CD4-positive, alpha-beta T cell treated with Interleukin-15 for 4 hours (primary cell): Measurements from ENCODE around the gene NR3C1.
A peak's percentile ranks its signal among the peaks of the same experiment; 100 is the strongest.

Experiments used
- DNase-seq: peaks from one replicate; pipeline ENCODE4 v3.0.0-alpha.2; 2020; ENCODE audit warnings: low spot score

The NR3C1 gene

DNA sequence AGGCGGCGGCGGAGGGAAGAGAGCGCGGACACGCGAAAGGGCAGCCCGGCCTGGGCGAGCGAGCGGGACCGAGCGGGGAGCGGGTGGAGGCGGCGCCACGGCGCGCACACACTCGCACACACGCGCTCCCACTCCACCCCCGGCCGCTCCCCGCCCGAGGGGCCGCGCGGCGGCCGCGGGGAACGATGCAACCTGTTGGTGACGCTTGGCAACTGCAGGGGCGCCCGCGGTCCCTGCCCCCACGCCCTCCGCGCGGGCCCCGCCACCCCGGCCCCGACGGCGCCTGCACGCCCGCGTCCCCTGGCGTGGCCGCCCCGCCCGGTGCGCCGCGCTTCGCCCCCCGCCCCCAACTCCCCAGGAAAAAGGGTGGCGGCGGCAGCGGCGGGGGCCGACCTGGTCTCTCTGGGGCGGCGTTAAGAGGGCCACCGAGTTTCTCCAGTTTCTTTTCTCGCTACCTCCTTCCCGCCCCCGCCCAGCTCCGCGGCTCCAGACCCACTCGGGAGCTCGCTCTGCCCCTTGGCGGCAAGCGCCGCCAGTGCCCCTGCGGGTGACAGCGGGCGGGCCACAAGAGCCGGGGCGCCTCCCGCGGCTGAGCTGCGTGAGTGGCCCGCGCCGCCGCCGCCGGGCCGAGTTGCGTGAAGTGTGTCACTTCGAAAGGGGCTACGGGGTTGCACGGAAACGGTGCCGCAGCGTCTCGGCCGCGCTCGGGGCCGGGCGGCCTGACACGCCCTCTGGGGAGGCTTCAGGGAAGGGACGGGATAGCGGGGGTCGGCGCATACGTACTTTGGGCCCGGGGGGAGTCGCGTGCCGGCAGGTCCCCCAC is at the start of gene NR3C1:
Gene NR3C1 (minus strand): TSS at position 94 of the 823 bp plus-strand sequence. CDS start 2,847 bp downstream, outside the sequence.
- DNase-seq = peak; percentile 90

DNA sequence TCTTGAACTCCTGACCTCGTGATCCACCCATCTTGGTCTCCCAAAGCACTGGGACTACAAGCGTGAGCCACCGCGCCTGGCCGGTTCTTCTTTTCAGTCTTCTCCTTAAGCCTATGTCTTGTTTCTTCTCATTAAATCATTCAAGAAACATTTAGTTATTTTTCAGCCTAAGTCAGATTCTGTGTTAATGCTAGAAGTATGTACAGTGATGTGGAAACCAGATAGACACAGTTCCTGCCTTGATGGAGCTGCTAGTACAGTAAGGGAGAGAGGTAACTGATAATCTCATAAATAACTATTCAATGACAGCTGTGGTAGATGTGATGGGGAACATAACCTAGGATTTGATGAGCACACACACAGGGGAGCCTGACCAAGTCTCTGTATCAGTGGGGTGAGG is 46.3 kb upstream of the NR3C1 start:
- DNase-seq = no peak

DNA sequence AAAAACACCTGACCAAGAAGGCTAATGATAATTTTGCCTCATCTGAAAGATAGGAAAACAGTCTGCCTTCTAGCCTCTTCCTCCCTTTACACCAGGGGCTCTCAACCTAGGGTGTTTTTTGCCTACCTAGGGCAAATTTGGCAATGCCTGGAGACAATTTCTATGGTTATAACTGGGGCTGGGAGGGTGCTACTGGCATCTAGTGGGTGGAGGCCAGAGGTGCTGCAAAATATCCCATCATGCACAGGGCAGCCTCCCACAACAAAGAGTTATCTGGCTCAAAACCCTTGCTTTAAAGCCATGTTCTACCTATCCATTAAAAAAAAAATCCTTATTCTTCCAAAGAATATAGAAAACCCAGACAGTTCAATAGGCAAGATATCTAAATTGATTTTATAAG is 45.0 kb upstream of the NR3C1 start:
- DNase-seq = peak; percentile 28

- no peak for DNase-seq
Observed at GRCh38 chr5:143447983-143448382, 44.5 kb upstream of the NR3C1 start.

- DNase-seq = no peak
Observed at GRCh38 chr5:143446535-143447226, 43.2 kb upstream of the NR3C1 start.

DNA sequence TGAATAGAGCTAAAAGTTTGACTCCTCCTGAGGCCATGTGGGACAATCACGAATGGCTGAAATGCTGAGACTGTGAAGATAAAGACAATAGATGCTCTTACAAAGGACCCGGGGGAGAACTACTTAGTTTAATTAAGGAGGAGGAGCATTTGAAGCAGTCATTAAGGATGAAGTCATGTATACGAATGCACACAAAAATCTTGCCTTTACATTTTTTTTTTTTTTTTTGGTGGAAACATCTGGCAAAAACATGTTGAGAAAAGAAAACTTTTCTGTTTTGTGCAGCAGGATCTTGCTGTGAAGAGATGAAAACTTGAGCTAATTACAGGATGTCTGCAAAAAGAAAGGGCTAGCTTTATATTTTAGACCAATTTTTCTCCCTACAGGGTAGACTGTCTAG is 42.3 kb upstream of the NR3C1 start:
- DNase-seq = no peak

- no peak for DNase-seq
Observed at GRCh38 chr5:143443330-143443729, 39.8 kb upstream of the NR3C1 start.

DNA sequence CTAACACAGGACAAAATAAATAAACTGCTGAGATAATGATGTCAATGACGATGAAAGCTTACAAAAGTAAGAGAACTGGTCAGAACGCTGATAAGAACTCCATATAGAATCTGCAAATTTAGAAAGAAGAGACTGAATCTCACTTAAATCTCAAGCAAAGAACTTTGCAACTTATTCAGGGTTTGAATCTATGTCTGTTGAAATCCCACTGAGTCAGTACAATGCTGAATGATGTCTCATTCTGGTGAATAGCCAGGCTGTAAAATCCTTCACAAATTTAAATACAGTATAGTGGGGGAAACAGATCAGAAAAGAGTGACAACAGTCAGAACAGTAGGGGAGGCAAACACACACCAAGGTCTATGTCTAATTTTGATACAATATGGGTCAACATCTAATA is 38.9 kb upstream of the NR3C1 start:
- DNase-seq = no peak

DNA sequence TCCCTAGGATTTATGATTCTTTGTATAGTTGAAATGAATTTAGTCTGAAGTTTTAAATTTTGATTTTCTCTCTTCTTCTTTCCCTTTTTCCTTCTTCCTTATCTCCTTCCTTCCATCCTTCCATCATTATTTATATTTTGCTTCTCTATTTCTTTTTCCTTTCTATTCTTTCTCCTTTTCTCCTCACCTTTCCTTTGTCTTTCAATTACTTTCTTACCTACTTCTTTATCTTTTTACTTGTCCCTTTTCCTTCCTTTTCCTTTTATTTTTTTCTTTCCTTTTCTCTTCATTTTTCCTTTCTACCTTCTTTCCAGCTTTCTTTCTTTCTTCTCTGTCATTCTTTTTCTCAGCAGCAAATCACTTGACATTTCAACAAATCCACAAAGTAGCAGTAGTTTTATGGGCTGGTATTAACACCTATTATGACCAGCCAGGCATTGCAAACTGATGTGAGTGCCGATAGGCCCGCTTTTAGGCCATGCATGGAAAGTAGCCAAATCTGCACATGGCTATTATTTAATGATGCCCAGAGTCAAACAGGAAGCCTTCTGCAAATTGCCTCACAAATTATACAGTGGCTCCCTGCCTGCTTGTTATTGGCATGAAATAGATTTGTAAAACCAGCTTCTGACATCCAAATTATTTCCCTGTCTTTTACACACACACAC is 37.1 kb upstream of the NR3C1 start:
- no peak for DNase-seq

DNA sequence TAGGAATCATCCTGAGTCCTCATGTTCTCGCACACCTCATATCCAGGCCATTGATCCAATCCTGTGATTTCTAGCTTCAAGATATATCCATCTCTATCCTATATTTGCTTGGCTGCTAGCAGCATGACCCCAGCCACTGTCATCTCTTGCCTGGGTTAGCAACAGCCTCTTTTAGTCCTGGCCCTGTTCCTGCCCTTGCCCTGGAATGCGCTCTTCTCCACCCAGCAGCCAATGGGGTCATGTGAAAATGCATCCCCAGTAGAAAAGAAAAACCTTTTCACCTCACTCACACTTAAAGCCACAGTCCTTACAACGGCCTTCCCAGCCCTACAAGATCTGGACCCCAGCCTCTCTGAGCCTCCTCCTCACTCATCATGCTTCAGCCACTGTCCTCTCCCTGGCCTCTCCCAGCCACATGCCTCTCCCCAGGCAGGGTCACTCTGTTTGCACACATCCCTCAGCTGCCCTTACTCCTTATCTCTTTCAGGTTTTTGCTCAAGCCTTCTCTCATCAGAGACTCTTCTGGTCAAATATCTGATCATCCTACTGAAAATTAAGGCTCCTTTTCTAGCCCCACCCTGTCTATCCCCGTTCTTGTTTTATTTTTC is 34.3 kb upstream of the NR3C1 start:
- no peak for DNase-seq

GRCh38 chr5:143436871-143437270 is 33.4 kb upstream of the NR3C1 start:
- peak; percentile 48 for DNase-seq

DNA sequence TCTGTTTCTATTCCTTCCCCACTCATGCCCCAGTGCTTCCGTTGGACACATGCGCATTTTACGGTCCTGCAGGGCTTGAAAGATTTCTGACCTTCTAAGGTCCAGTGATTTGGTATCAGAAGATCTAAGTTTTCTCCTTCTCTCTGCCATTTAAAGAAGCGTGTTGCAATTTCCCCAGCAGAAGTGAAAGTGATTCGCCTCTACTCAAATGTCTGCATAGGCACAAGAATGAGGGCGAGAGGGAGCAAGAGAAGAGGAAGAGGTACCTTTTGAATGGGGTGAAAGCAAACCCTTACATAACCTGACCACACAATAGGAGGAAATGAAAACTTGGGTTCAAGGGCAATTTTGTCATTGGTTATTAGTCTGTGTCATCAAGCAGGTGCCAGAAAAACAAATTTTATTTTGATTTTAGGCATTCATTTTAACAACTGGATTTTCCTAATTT is 31.7 kb upstream of the NR3C1 start:
- peak; percentile 64 for DNase-seq

DNA sequence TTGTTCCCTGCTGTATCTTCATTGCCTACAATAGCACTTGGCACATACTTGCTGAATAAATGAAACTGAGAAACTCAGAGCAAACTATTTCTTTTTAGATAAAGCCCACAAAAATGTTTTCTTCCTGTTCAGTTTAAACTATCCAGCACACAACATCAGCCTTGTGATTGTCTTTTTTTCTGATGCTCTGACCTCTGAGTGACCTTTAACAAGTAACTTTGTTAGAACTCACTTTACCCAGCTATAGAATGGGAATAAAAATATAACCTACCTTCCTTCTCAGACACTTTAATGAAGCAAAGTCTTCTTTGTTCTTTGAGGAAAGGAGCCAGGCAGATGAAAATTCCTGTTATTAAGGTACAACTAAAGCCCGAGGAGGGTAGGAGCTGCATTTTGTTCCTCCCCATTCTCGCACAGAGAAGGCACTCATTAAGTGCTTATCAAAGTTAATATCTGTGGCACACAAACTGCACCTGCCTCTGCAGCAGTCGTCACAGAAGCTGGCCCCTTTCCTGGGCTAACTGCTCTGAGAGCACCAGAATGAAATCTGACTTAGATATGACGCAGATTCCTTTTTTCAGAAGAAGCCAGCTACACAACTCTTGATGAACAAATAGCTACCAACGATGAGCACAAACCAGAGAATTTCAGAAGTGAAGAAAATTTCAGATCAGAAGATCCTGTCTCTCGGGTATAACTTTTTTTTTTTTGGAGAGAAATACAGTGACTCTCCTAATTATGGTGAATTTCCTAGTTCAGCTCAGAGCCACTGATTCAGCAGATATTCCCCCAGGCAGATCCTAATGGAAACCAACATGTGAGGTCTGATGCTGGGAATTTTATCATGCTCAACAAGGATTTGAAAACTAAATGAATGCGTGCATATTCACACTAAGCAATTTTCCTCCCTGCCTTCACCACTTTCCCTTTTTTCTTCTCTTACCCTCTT is 31.0 kb upstream of the NR3C1 start:
- peak; percentile 58 for DNase-seq

DNA sequence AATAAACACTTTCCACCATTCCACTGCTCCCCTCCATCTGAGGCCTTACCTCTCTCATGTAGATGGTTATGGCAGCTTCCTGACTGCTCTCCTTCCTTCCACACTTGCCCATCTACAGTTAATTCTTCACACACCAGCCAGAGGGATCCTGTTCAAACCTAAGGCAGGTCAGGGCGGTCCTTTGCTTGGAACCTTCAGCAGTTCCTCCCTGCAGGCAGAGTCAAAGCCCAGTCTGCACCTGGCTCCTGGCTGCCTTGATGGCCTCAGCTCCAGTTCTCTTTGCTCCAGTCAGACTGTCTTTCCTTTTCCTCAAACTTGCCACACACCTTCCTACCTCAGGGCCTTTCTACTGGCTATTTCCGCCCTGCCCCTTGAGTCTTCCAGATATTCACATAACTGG is 30.2 kb upstream of the NR3C1 start:
- DNase-seq = no peak

DNA sequence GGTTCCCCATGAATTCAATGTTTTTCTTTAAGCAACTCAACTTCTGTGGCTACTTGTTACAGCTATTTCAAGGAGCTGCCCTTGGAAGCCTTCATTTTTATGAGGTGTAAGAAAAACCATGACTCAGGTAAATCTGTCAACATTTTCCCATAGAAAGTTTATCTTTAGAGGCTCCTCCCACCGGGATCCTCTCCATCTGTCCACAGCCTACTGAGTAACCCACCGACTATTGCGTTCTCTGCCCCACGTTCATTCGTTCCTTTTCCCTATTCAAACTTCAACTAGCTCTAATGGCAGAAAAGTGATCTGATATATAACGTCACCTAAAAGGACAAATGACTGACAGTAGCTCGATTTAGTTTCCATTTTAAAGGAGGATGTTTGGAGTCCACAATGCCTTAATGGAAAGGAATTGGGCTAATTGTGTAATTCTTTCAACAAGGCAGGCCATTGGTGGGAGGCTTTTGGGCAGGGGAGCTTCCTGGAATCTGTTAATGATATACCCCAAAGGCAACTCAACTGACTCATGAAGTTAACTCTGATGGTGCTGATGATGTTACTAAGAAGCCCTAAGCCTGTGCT is 29.3 kb upstream of the NR3C1 start:
- no peak for DNase-seq

DNA sequence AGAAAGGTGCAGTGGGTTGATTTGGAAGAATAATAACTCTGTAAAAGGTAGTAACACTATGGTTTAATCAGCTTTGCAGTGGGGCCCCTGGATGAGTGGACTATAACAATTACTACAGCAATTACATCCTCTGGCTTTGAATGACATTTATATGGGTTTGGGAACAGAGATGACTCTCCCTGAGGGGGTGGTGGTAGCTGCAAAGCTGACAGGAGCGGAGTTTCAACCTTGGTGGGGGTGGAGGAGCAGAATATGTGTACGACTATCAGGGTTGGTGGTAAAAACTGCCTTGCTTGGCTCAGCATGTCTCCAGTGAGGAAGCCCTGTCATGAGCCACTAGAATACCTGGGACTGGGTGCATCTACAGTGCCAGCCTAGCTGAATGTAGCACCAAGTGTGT is 28.3 kb upstream of the NR3C1 start:
- no peak for DNase-seq

GRCh38 chr5:143428738-143429420 is 25.4 kb upstream of the NR3C1 start:
- DNase-seq = no peak

DNA sequence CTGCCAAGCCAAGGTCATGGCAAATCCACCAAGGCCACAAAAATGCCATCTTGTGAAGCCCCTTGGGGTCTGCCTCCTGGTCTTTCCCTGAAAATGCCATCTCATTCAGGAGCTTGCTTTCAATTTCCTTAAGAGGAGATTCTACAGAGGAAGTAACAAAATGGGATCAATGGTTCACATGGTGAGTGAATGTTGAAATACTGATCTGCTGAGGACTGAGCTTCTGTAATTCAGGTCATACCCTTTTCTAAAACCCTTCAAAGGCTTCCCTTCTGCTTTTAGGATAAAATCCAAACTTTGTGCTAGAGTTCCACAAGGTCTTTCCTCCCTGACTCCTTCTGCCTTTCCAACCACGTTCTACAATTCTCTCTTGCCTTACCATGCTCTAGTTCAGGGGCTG is 24.7 kb upstream of the NR3C1 start:
- no peak for DNase-seq

- DNase-seq = no peak
Observed at GRCh38 chr5:143427122-143427735, 23.7 kb upstream of the NR3C1 start.

- DNase-seq = no peak
Observed at GRCh38 chr5:143426437-143426991, 23.0 kb upstream of the NR3C1 start.
